Activated CD8-positive, alpha-beta T cell treated with anti-CD3 and anti-CD28 coated beads, Interleukin-2, amount 10 ng/mL, durations not matched to agents 7 days and 5 days (primary cell): ENCODE measurements around the gene LRMDA. TPM values are rescaled to one million over a fixed set of nuclear protein-coding genes. Genes with fewer than 3 reads are reported as not detected.

Experiments
- ATAC-seq: fragments of 150-1000 bp; cut with Tn5 transposase; one replicate; pipeline ENCODE4 v1.10.0; 2021; ENCODE audit warnings: moderate library complexity
- CTCF ChIA-PET: fragments of 350-600 bp; sonication (Branson Sonifier 250); formaldehyde crosslinking; loops from one replicate; lab custom pipeline; 2021; ENCODE audit warnings: antibody characterized with exemption; lab: Charles Lee
- POLR2A ChIA-PET: fragments of 350-600 bp; sonication (Branson Sonifier 250); formaldehyde crosslinking; loops from one replicate; lab custom pipeline; 2021; ENCODE audit warnings: antibody characterized with exemption; lab: Charles Lee
- DNase-seq: peaks from one replicate; pipeline ENCODE4 v3.0.0-alpha.2; 2020
- H3K27ac Mint-ChIP-seq: one replicate; pipeline ENCODE4 v1.8.0; 2021; ENCODE audit warnings: mild to moderate bottlenecking, mixed read lengths
- H3K27me3 Mint-ChIP-seq: one replicate; pipeline ENCODE4 v1.8.0; 2021; ENCODE audit warnings: low read depth, mixed read lengths
- H3K36me3 Mint-ChIP-seq: one replicate; pipeline ENCODE4 v1.8.0; 2021; ENCODE audit warnings: low read depth, mixed read lengths
- H3K4me1 Mint-ChIP-seq: one replicate; pipeline ENCODE4 v1.8.0; 2021; ENCODE audit warnings: low read depth, mixed read lengths
- H3K4me3 Mint-ChIP-seq: one replicate; pipeline ENCODE4 v1.8.0; 2021; ENCODE audit warnings: mild to moderate bottlenecking, mixed read lengths
- H3K9me3 Mint-ChIP-seq: one replicate; pipeline ENCODE4 v1.8.0; 2022; ENCODE audit warnings: mixed read lengths; ENCODE audit not compliant: insufficient read depth
- total RNA-seq, 2 experiments: library from RNA; stranded (reverse); gene quantifications; one replicate each; pipeline ENCODE4 v1.2.3, GENCODE V29; 2021

Gene LRMDA
- total RNA-seq, 2 experiments from 2014 or later: not detected

DNA sequence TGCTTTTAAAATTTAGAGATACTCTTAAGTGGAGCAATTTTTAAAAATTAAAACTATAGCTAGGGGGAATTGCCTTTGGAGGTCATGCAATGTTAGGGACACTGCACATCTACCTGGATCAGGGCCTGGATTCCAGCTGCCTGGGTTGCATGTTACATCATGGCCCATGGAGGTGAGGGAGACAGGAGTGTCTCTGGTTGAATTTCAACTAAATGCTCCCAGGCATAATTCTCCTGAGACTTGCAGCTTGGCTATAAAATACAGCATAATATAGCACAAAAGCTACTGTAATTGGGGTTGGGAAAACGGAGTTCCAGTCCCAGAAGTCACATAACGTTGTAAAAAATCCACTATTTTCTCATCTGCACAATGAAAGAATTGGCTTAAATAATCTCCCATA, 782.5 kb downstream of the LRMDA start:
- H3K36me3 Mint-ChIP-seq: no peaks in the 10 kb centered on the region
- H3K9me3 Mint-ChIP-seq: no peaks in the 10 kb centered on the region
- no peak overlapping the region for H3K4me3 Mint-ChIP-seq
- CTCF ChIA-PET: no interaction called here
- H3K4me1 Mint-ChIP-seq: no peaks in the 10 kb centered on the region
- H3K27ac Mint-ChIP-seq: no peak overlapping the region
- POLR2A ChIA-PET: no interaction called here
- DNase-seq (no peak), ATAC-seq (no peak)
- no peaks in the 10 kb centered on the region for H3K27me3 Mint-ChIP-seq

DNA sequence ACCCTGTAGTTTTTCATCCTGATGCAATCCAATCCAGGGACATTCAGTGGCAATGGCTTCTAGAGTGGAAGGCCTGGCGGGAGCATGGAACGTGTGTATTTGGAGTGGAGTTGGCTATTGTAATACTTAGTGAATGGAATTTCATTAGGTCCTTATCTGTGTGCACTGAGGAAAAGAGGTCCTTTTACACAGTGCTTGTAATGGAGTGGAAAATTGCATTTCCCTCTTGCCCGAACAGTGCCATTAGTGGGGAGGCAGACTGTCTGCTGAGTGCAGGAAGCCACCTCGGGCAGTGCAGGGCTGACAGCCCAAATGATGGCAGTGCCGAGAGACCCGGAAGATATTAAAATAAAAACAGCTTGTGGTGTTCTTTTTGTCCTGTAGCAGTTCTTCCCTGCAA, 786.6 kb downstream of the LRMDA start:
- Mint-ChIP-seq H3K36me3 (no peaks in the 10 kb centered on the region), H3K27me3 (no peaks in the 10 kb centered on the region), H3K27ac (no peak overlapping the region), H3K4me3 (no peak overlapping the region), H3K4me1 (no peaks in the 10 kb centered on the region), H3K9me3 (no peaks in the 10 kb centered on the region)
- POLR2A ChIA-PET: no interaction called here
- DNase-seq (no peak), ATAC-seq (no peak)
- CTCF ChIA-PET: no interaction called here

DNA sequence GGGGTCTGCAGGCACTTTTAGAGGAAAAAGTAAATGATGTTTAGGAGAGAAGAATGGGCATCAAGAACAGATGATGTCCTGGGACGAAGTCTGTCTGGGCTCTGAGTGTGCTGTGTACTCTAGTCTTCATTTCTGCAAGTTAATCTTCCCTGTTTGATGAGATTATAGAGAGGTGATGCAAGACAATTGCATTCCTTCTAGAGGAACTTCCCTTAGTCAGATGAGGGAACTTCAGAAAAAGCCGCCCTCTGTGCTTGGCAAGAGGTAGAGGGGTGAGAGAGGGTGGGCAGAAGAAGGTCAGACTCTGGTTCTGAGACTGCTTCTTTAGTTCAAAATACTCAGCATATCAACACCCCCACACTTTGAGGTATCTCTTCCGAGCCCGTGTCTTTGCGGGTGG, 797.9 kb downstream of the LRMDA start:
- DNase-seq: no peak
- no peaks in the 10 kb centered on the region for H3K9me3 Mint-ChIP-seq
- ChIA-PET CTCF (no interaction called here), POLR2A (no interaction called here)
- H3K27ac Mint-ChIP-seq: no peak overlapping the region
- no peaks in the 10 kb centered on the region for H3K4me1 Mint-ChIP-seq
- H3K27me3 Mint-ChIP-seq: no peaks in the 10 kb centered on the region
- no peak overlapping the region for H3K4me3 Mint-ChIP-seq
- H3K36me3 Mint-ChIP-seq: no peaks in the 10 kb centered on the region
- ATAC-seq: no peak

DNA sequence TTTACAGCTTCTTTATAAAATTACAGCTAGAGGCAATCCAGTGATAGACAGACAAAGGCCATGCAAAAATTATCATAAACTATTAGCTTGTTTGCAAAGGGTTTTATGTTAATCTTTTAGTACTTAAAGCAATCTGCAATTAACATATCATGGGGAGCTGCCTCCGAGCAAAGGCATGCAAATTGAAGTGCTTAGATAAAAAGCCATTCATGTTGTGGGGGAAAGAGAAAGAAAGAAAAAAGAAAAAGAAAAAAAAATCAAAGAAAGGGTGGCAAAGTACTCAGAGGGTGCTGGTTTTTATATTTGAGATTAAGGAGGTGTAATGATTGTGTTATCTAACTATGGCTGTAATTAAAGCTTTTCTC, 799.5 kb downstream of the LRMDA start:
- Mint-ChIP-seq H3K4me3 (no peak overlapping the region), H3K4me1 (no peaks in the 10 kb centered on the region), H3K27ac (no peak overlapping the region), H3K36me3 (no peaks in the 10 kb centered on the region), H3K9me3 (no peaks in the 10 kb centered on the region), H3K27me3 (no peaks in the 10 kb centered on the region)
- no peak for ATAC-seq
- CTCF ChIA-PET: no interaction called here
- POLR2A ChIA-PET: no interaction called here
- DNase-seq: no peak

DNA sequence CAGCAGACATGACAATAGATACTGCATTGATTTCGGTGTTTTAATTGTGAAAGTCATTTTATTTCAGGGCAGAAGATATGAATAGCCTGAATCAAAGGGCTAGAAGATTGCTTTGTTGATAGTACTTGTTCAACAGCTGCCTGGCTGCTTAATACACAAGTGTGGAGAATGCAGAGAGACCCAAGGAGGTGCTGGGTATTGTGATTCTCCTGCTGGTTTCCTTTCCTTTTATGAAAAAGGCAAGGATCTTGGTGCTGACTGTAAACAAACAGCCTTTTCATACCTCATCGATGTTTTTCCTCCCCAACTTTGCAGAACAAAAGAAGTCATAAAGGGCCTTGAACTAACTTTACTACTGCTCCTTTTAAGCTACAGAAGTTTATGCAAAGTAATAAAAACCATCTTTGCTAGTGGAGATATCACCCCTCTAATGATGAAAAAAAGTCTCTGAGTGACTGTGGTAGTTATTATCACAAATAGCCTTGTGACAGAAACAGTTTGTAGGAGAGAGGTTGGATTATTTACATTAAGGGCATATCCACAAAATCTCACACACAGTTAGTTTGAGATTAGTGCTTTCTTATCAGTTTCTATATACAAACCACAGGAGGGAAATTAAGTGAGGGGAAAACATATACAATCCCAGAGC, 800.0 kb downstream of the LRMDA start:
- H3K4me1 Mint-ChIP-seq: no peaks in the 10 kb centered on the region
- no peak overlapping the region for H3K27ac Mint-ChIP-seq
- DNase-seq (no peak), ATAC-seq (no peak)
- CTCF ChIA-PET: no interaction called here
- no peaks in the 10 kb centered on the region for H3K36me3 Mint-ChIP-seq
- no peak overlapping the region for H3K4me3 Mint-ChIP-seq
- POLR2A ChIA-PET: no interaction called here
- H3K9me3 Mint-ChIP-seq: no peaks in the 10 kb centered on the region
- H3K27me3 Mint-ChIP-seq: no peaks in the 10 kb centered on the region

DNA sequence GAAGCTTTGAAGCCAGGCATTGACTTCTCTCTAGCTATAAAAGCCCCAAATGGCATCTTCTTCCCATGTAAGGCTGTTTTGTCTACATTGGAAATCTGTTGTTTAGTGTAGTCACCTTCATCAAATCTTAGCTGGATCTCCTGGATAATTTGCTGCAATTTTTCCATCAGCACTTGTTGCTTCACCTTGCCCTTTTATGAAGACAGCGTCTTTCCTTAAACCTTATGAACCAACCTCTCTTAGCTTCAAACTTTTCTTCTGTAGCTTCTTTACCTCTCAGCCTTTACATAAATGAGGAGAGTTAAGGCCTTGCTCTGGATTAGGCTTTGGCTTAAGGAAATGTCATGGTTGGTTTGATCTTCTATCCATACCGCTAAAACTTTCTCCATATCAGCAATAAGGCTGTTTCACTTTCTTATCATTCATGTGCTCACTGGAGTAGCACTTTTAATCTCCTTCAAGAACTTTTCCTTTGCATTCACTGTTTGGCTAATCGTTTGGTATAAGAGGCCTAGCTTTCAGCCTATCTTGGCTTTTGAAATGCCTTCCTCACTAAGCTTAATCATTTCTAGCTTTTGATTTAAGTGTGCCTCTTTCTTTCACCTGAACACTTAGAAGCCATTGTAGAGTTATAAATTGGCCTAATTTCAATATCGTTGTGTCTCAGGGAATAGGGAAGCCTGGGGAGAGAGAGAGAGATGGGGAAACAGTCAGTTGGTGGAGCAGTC, 803.2 kb downstream of the LRMDA start:
- no peaks in the 10 kb centered on the region for H3K27me3 Mint-ChIP-seq
- H3K27ac Mint-ChIP-seq: no peak overlapping the region
- ChIA-PET POLR2A (no interaction called here), CTCF (no interaction called here)
- ATAC-seq: no peak
- H3K36me3 Mint-ChIP-seq: no peaks in the 10 kb centered on the region
- DNase-seq: no peak
- H3K4me1 Mint-ChIP-seq: no peaks in the 10 kb centered on the region
- no peak overlapping the region for H3K4me3 Mint-ChIP-seq
- H3K9me3 Mint-ChIP-seq: no peaks in the 10 kb centered on the region

DNA sequence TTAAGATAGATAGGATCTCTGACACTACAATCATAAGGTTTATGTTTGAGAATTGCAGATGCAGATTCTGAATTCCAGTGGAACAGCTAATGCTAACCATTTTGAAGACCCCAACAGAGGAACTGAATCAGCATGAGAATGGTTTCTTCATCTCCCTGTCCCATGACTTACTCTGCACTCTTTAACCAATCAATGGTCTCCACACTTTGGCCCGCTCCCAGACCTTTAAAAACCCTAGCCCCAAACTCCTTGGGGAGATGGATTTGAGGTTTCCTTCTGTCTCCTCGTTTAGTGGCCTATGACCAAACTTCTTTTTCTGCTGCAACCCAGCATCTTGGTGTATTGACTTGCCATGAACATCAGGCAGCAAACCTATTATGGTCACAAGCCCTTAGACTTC, 804.9 kb downstream of the LRMDA start:
- no peaks in the 10 kb centered on the region for H3K9me3 Mint-ChIP-seq
- ATAC-seq: no peak
- ChIA-PET POLR2A (no interaction called here), CTCF (no interaction called here)
- H3K27me3 Mint-ChIP-seq: no peaks in the 10 kb centered on the region
- no peaks in the 10 kb centered on the region for H3K4me1 Mint-ChIP-seq
- H3K36me3 Mint-ChIP-seq: no peaks in the 10 kb centered on the region
- H3K27ac Mint-ChIP-seq: no peak overlapping the region
- DNase-seq: no peak
- H3K4me3 Mint-ChIP-seq: no peak overlapping the region

DNA sequence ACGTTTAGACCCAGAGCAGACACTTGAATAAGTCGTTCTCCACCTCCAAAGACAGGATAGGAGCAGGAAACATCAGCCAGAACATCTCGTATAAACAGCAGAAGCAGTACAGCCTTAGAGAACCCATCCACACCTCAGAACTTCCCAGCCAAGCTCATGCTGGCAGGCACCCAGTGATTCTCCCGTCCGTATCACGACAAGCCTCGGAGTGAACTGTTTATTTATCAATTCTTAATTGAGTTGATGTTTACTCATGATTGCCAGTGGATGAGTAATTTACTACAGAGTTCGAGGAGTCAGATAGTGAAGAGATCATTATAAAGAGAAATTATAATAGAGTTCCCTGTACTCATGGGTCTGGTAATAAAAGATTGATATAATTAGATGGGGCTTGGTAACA, 811.5 kb downstream of the LRMDA start:
- no peak overlapping the region for H3K27ac Mint-ChIP-seq
- H3K36me3 Mint-ChIP-seq: no peaks in the 10 kb centered on the region
- POLR2A ChIA-PET: no interaction called here

DNA sequence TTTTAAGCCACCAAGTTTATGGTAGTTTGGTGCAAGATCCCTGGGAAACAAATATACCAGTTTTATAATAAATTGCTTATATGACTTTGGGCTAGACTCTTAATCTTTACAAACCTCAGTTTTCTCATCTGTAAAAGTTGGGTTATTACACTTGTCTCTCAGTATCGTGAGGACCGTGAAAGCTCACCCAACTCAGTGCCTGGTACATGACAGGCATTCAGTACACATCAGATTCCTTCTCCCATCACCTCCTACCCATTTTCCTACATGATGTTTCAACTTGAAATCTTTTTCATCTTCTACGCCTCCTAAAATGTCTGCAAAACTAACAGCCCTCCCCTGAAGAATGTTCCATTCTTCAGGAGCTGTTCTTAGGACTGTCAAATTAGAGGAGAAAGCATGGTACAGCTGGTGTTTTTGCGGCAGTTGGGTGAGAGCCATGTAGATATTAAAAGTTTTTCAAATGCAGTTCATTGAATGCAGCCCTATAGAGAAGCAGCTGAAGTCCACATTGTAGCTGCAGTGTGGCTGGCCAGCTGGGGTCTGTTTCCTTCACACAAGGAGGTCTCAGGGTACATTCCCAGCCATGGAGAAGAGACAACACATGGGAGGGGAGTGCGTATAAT, 812.8 kb downstream of the LRMDA start:
- ATAC-seq (no peak), DNase-seq (no peak)
- Mint-ChIP-seq H3K27ac (no peak overlapping the region), H3K27me3 (no peaks in the 10 kb centered on the region), H3K9me3 (no peaks in the 10 kb centered on the region), H3K36me3 (no peaks in the 10 kb centered on the region), H3K4me1 (no peaks in the 10 kb centered on the region), H3K4me3 (no peak overlapping the region)
- POLR2A ChIA-PET: no interaction called here
- CTCF ChIA-PET: no interaction called here

More for the DNA sequence above, 811.5 kb downstream of the LRMDA start:
- Mint-ChIP-seq H3K27me3 (no peaks in the 10 kb centered on the region), H3K4me3 (no peak overlapping the region), H3K9me3 (no peaks in the 10 kb centered on the region), H3K4me1 (no peaks in the 10 kb centered on the region)
- ATAC-seq (no peak), DNase-seq (no peak)
- CTCF ChIA-PET: no interaction called here

DNA sequence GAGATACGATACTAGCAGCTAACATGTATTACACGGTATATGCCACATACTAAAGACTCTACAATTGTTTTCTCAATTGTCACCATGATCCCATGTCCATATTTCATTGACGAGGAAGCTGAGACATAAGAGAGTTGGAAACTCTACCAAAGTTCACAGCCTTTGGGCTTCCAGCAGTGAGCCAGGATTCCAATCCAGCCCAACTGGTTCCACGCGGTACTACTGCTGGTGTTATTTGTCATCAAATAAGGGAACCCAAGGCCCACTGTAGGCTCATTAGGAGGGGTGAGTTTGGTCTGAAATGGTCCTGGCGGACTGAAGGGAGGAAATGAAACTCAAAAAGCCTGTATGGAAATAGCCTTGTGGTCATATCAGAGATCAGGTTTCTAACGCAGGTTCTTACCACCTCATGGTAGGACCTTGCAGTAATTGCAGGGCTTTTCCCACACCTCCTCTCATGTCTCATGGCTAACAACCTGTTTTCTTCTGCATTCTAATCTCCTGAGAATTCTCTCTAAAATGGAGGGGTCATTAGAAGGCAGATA, 814.6 kb downstream of the LRMDA start:
- POLR2A ChIA-PET: no interaction called here

DNA sequence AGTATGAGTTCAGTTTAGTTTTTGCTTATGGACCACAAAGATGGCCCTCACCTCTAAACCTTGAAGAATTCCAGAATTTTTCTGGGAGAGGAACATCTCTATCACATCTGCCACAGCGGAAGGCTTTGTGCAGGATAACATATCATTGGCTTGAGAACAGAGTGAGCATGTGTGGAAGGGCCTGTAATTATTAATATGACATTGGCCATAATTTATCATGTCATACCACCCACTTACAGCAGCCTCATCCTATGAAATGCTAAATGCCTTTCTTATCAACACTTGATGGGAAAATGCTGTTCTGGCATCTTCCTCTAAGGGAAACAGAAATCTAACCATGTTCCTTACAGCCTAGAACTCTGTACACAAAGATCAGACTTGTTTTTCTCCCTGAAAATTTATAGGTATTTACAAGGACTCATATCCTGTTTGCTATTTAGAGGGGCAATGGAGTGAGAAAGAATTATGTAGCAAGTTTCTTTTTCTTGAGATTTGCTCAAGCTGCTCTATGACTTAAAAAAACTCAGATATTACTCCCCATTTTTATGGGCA, 817.3 kb downstream of the LRMDA start:
- CTCF ChIA-PET: no interaction called here

More for the DNA sequence above, 814.6 kb downstream of the LRMDA start:
- H3K4me3 Mint-ChIP-seq: no peak overlapping the region
- H3K36me3 Mint-ChIP-seq: no peaks in the 10 kb centered on the region
- CTCF ChIA-PET: interaction anchor here (1.1 kb wide), 1 partner anchor 24 kb away, joined by 3 read pairs; no protein-coding TSS in a partner anchor
- no peaks in the 10 kb centered on the region for H3K27me3 Mint-ChIP-seq
- DNase-seq: no peak
- no peak overlapping the region for H3K27ac Mint-ChIP-seq
- no peak for ATAC-seq
- H3K4me1 Mint-ChIP-seq: no peaks in the 10 kb centered on the region
- H3K9me3 Mint-ChIP-seq: no peaks in the 10 kb centered on the region

More for the DNA sequence above, 817.3 kb downstream of the LRMDA start:
- no peaks in the 10 kb centered on the region for H3K36me3 Mint-ChIP-seq
- H3K27me3 Mint-ChIP-seq: no peaks in the 10 kb centered on the region
- H3K9me3 Mint-ChIP-seq: no peaks in the 10 kb centered on the region
- POLR2A ChIA-PET: no interaction called here
- ATAC-seq (no peak), DNase-seq (no peak)
- no peak overlapping the region for H3K27ac Mint-ChIP-seq
- H3K4me1 Mint-ChIP-seq: no peaks in the 10 kb centered on the region
- no peak overlapping the region for H3K4me3 Mint-ChIP-seq
